GM19328 (cell line): ENCODE results near the gene ACTR1A.
"Not testable (repeated sequence)": the region's sequence is repeated elsewhere in the genome, so short reads cannot be mapped to it uniquely, and the experiment has no call there.

Source experiments
- ATAC-seq: cut with Tn5 transposase; IDR thresholded peaks from one replicate; pipeline ENCODE4 v1.9.1; 2021; ENCODE audit warnings: mild to moderate bottlenecking, moderate library complexity; ENCODE audit not compliant: unreplicated experiment

The ACTR1A gene

DNA sequence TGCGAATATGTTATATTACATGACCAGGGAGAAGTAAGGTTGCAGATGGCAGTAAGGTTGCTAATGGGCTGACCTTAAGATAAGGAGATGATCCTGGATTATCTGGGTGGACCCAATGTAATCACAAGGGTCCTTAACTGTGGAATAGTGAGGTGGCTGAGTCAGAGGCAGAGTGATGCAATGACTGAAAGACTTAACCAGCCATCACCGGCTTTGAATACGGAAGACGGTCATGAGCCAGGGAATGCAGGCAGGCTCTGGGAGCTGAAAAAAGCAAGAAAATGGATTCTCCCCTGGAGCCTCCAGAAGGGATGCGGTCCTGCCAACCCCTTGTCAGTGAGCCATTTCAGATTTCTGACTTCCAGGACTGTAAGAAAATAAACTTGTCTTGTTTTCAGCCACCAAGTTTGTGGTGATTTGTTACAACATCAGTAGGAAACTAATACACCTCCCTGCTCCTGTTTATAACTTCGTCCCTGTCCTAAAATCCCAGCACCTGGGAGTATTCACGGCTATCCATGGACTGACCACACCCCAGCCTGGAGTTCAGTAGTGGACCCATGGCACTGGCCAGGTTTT is 46.5 kb downstream of the ACTR1A start:
- ATAC-seq = no peak

DNA sequence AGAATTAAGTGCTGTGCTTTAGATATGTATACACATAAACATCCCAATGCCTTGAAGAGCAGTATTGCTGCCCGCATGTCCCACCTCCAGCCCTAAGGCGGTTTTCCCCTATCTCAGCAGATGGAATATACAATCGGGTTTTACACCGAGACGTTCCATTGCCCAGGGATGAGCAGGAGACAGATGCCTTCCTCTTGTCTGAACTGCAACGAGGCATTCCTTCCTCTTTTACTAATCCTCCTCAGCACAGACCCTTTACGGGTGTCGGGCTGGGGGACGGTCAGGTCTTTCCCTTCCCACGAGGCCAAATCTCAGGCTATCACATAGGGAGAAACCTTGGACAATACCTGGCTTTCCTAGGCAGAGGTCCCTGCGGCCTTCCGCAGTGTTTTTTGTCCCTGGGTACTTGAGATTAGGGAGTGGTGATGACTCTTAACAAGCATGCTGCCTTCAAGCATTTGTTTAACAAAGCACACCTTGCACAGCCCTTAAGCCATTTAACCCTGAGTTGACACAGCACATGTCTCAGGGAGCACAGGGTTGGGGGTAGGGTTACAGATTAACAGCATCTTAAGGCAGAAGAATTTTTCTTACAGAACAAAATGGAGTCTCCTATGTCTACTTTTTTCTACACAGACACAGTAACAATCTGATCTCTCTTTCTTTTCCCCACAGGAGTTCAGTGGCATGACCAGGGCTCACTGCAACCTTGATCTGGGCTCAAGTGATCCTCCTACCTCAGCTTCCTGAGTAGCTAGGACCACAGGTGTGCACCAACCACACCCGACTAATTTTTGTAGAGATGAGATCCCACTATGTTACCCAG is 47.6 kb downstream of the ACTR1A start:
- ATAC-seq = not testable (repeated sequence)

DNA sequence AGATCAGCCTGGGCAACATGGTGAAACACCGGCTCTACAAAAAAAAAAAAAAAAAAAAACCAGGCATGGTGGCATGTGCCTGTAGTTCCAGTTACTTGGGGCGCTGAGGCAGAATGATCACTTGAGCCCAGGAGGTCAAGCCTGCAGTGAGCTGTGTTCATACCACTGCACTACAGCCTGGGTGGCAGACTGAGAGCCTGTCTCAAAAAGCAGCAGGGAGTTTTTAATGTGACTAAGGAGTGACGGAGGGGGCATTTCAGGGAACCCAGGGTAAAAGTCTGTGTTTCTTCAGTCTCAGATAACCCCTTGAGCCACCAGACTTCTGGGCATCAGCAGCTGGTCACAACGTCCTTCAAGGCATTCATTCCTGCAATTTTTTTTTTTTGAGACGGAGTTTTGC is 49.0 kb downstream of the ACTR1A start:
- ATAC-seq = no peak

DNA sequence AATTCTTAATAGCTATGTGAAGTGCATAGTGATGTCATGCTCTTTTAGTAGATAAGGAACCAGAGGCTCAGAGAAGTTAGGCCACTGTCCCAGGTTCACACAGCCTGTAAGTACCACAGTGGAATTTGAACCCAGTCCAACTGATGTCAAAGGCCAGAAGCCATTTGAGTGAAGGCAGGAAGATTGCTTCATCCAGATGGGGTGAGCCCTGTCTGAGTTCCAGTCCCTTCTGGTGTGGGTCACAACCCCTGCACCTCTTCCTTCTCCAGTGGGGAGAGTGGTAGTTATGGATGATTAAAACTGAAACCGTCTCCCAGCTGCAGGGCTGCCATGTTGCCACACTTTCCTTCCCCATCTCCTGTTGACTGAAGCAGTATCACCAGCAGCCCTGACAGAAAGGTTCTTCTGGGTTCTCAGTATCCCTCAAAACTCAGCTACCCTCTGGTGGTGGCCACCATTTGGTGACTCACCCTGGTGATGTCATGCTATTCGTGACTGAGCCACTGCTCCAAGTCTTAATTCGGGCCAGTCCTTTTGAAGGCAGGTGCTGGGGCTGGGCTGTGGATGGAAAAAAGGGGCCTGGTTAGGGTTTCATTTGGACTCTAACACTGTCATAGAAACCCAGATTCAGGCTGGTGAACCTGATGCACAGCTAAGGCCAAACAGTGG is 49.7 kb downstream of the ACTR1A start:
- no peak for ATAC-seq

DNA sequence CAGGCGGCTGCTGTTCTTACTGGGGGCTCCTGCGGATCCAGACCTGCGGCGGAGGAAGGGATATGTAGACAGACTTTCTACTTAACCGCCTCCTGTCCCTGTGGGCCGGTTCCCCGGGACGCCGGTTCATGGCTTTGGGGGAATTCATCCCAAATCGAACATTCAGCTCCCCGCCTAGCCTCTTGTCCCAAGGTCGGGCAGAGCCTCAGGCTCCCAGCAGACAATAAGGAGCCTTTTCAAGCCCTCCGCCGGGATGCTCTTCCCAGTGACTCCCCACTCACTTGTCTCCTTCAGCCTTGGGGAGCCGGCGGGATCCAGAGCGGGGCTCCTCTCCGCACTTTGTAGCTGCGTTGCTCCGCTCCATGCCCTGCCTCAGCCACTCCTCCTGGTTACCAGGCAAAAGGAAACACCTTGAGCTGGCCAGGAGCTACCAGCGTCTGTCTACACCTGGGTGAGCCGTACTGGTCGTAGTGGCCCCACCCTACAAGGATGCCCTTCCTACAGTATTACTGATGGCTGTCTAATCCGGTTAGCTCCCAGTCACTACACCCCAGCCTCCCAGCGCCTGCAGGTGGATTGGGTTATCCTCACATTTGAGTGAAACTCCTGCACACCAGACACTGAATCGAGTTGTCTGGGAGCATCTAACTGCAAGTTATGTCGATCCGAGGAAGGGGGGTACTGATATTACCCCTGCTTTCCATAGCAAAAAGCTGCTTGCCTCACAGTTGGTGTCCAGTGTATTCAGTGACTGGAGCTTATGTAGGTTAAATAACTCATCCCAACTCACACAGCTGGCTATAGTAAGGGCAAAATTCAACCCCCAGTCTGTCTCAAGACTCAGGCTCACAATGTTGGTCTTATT is 51.2 kb downstream of the ACTR1A start, which contains the start of gene C10orf95:
Gene C10orf95 (minus strand): TSS at position 439 of the 865 bp plus-strand sequence. CDS start 450 bp downstream, outside the sequence.
- ATAC-seq = no peak

DNA sequence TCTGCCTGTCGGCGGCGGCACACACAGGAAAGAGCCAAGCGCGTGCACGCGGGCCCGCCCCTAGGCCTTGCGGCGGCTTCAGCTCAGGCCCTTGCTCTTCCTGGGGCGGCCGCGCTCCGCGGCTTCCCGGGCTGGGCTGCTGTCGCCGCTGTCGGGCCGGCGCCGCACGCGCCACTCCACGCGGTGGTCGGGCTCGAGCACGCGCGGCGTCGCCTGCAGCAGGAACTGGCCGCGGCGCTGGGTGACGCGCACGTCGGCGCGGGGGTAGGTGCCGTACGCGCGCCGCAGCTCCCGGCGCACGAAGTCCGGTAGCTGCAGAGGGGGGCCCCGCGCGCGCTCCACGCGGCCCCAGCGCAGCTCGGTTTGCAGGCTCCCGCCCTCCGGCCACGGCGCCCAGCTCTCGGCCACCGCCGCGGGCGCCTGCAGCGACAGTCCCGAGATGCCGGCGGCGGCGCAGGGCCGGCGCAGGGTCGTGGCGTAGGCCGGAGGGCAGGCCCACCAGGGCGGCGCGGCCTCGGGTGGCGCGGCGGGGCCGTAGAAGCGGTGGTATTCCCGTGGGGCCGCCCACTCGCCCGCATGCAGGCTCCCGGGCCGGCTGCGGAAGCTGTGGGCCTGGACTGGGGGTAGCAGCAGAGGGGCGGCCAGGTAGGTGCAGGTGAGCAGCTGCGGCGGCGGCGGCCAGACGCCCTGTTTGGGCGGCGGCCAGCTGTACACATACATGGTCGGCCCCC is 52.0 kb downstream of the ACTR1A start:
- peak; percentile 76 for ATAC-seq

DNA sequence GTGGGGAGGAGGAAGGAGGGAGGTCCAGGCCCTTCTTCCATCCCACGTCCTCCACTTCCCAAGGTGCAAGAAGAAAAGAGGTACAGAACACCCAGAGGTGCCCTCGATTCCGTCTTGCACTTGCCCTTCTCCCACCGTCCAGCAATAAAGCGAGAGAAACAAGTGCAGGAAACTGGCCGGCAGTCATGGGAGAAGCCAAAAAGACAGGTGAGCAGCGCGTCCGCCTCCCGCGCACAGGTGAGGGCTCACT is 52.5 kb downstream of the ACTR1A start:
- ATAC-seq = no peak

DNA sequence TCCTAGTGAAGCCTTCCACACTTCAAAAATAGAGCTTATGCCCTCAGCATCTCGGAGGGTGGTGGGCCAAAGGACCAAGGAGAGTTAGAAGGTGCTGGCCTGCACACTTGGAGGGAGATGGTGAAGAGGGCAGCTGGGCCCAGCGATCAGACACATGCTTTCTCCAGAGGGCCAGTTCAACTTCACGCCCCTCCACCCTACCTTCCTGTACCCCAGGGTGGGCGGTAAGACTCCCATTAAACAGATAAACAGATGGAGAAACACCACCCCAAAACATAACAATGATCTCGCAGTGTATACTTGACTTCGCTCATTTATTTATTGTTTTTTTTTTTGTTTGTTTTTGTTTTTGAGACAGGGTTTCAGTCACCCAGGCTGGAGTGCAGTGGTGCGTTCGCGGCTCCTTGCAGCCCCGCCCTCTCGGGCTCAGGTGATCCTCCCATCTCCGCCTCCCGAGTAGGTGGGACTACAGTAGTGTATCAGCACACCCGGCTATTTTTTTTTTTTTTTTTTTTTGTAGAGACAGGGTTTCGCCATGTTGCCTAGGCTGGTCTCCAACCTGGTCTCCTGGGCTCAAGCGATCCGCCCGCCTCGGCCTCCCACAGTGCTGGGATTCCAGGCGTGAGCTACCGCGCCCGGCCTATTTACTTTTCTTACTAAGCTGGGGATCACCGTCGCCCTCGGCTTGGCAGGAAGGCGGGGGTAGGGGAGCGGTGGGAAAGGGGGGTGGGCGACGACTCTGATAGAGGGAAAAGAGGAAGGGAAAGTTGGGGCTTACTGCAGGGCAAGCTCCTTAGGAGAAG is 53.0 kb downstream of the ACTR1A start:
- peak; percentile 41 for ATAC-seq

DNA sequence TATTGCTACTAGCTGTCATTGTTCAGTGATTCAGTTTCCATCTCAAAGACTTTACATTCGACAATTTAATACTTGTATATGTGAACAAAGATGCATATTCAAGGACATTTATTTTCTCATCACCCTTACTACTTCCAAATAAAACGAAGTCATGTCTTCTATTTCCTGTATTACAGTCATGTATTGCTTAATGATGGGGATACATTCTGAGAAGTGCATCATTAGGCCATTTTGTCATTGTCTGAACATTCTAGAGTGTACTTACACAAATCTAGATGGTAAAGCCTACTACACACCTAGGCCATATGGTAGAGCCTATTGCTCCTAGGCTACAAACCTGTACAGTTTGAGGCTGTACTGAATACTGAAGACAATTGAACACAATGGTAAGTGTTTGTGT is 57.7 kb downstream of the ACTR1A start:
- ATAC-seq = no peak

DNA sequence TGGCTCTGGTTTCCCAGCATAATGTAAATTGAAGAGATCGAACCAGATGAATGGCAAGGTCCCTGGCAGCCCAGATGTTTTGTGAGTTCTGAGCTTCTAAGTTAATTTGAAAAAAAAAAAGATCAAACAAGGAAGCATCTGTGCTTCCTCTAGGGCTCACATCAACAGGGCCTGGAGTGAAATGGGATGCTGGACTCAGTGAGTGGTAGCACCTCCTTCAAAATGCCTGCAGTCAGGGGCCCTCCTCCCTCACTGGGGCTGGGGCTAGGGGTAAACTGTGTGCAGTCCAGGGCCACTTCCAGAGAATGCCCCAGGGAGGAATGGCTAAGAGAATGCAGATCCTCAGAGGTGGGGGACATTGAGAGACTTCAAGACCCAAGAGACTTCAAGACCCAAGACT is 64.1 kb downstream of the ACTR1A start:
- no peak for ATAC-seq

DNA sequence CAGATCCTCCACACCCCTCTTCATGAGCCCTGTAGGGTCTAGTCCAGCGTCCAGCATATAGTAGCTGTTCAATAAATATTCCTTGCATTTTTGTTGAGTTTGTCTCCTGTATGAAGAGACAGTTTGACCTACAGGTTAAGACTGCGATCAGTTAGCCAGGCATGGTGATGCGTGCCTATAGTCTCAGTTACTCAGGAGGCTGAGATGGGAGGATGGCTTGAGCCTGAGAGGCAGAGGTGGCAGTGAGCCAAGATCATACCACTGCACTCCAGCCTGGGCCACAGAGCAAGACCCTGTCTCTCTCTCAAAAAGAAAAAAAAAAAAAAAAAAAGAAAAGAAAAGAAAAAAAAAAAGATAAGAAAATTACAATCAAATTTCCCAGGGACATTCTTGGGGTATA is 65.0 kb downstream of the ACTR1A start:
- no peak for ATAC-seq

DNA sequence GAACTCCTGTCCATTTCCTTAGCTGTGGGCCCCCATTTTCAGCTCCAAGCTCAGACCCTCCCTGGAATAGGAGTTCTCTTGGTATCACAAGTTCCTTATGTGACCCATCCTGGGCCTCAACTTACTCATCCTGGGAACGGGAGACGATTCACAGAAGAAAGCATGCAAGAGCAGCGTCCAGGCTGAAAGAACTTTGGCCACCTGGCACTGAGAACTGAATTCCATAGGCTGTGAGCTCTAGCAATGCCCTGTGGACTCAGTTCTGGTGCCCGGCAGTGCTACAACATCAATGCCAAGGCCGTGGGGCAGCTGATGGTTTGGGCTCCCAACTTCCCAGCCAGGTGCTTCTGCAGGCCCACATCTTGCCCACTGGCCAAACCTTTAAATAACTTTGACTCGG is 66.2 kb downstream of the ACTR1A start:
- ATAC-seq = no peak

DNA sequence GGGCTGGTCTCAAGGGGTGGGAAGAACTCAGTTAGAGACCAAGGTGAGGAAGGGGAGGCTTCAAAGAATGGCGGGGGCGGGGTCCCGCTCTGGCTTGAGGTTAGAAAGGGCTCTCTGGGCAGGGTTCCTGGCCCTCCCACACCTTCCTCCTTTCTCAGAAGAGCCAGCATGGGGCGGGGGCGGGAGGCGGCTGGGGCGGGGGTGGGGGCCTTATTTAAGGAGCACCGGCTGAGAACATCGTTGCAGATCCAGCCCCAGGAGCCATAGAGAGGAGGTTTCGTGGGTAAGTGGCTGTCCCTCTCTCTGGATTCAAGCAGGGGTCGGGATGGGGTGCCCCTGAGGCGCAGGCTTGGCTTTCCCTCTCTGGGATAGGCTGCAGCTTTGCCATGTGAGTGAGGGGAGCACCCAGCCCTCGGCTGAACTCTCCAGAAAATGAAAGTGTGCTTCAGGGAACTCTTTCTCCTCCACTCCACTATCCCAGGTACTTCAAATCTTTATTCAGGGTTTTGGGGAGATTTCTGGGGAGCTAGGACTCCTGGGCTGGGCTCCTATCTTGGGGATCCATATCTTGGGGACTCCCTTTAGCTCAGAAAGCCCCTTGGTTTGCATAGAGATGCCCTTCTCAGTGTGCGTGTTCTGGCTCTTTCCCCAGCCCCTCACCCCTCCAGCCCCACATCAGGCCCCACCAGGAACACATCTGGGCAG is 66.8 kb downstream of the ACTR1A start:
- ATAC-seq = no peak

DNA sequence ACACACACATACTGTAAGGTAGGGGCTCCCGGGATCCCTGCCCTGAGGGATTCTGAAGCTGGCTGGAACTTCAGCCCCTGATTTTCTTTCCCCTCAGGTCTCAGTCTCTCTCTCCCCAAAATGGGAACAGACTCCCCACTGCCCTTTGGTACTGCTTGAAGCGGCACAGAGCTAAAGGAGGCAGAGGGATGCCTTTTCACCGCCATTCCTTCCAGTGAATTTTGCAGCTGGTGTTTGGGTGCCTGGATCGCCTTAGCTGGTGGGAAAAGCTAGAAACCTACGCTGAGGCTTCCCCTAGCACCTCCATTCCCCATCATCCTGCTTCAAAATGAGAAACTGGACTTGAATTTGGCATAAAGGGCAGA is 67.4 kb downstream of the ACTR1A start:
- ATAC-seq = no peak

DNA sequence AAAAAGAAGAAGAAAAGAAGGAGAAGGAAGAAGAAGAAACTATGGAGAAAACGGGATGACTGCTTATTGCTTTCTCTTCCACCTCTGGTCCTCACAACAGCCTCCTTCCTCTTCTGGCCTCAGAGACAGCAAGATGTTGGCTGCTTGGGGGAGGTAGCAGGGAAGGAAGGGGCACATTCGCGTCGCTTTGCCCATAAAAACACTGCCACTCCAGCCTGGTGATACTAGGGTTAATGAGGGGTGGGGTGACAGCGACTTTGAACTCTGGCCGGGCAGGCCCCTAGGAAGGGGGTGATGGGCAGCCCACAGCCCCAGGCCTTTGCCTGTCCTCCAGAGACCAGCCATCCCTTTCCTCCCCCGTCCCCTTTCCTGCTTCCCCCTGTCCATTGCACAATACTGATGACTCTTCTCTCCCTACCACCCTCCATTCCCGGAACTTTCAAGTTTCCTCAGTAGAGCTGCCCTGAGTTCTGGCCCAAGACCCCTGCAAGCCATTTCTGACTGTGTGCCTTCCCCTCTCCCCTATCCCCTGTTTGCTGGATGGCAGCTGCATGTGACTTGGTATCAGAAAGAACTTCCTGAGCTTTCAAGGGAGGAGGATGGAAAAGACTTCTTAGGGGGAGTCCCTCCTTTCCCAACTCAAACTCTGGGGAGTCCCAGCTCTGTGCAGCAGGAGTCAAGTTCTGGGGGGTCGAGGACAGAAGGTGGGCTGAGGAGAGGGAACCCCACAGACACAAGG is 67.9 kb downstream of the ACTR1A start:
- no peak for ATAC-seq

DNA sequence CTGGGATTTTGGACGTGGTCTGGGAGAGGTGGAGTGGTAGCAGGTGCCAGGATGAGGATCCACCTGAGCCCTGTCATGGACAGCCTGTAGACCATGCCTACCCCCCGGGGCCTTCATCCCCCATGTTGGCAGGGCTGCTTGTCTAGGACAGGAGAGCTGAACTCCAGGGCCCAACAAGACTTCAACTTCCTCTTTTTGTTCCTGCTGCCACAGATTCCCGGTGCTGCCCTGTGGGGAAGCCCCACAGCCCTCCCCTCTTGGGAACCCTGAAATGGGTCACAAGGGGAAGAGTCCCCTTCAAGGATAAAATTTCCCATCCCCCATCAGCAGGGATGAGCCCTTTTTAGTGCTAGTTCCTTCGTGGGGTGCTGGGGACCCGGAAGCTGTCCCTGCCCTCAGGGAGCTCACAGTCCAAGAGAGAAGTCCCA is 68.9 kb downstream of the ACTR1A start:
- ATAC-seq = no peak

DNA sequence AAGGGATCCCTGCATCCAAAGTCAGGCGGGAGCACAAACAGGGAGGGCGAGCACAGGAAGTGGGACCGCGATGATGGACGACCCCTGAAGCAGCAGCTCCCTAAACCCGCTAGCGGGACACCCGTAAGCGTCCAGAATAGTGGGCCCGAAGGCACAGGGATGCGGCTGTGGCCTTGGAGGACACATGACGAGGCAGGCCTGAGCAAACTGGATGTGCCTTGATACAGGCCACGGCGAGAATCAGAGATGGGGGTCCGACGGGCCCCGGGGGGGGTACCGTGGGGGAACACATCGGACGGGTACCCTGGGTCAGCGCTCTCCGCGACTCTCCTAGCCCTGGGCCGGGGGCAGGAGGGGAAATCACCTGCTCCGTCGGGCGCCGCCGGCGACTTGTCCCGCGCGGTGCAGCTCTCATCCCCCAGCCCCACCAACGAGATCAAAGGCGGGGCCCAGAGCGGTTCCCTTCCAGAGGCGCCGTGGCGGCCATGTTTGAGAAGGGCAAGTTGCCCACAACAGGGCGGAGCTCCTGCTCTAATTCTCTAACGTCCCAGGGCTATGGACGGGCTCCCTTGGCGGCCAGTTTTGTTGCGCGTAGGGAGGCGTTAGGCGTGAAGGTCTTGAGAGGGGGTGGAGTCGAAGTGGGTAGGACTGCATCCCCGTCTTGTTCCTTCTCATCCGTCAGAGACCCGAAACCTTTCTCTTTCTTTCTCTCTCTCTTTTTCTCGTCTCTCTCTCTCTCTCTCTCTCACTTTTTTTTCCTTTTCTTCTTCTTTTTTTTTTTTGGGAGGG is 70.2 kb downstream of the ACTR1A start, which contains the start of gene CUEDC2:
Gene CUEDC2 (minus strand): TSS at position 413 of the 789 bp plus-strand sequence. CDS start 7,386 bp downstream, outside the sequence.
- ATAC-seq = peak; percentile 89
